ENCODE measurements around the gene SLC47A1.

DNA sequence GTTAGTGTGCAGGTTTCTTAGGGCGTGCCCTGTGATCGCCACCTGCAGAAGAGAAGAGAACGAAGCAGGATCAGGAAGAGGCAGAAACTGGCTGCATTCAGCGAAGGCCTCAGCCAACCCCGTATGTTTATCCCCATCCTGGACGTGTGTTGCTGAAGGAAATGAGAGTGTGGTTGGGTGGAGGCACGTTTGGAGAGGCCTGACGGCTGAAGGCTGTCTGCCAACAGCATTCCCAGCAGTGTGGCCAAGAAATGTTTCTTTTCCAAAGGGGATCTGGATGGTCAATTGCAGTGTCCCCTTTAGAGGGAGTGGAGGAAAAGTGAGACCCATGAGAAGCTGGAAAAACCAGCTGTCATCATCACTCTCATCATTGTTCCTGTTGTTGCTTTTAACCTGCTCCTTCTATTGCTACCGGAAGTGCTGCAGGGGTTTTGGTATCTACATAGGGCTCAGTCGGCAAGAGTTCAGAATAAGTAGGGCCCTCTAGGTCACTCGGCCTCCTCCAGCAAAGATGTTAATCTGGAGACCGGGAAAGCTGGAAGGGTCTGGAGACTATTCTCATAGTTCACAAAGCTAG, 46.5 kb upstream of the SLC47A1 start:
- TF ChIP-seq, protein P1, sequence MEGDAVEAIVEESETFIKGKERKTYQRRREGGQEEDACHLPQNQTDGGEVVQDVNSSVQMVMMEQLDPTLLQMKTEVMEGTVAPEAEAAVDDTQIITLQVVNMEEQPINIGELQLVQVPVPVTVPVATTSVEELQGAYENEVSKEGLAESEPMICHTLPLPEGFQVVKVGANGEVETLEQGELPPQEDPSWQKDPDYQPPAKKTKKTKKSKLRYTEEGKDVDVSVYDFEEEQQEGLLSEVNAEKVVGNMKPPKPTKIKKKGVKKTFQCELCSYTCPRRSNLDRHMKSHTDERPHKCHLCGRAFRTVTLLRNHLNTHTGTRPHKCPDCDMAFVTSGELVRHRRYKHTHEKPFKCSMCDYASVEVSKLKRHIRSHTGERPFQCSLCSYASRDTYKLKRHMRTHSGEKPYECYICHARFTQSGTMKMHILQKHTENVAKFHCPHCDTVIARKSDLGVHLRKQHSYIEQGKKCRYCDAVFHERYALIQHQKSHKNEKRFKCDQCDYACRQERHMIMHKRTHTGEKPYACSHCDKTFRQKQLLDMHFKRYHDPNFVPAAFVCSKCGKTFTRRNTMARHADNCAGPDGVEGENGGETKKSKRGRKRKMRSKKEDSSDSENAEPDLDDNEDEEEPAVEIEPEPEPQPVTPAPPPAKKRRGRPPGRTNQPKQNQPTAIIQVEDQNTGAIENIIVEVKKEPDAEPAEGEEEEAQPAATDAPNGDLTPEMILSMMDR (IDR thresholded peaks at IDR 0.05): no peak
- TF ChIP-seq KDM1A (IDR thresholded peaks at IDR 0.05; ENCODE audit: low read depth) (no peak), NR3C1 (IDR thresholded peaks at IDR 0.05) (no peak), RAD21 (conservative IDR thresholded peaks at IDR 0.05 in 1 of 2, IDR thresholded peaks at IDR 0.05 in 1 of 2) (no peak)
- TF ChIP-seq, protein P2, sequence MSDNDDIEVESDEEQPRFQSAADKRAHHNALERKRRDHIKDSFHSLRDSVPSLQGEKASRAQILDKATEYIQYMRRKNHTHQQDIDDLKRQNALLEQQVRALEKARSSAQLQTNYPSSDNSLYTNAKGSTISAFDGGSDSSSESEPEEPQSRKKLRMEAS (IDR thresholded peaks at IDR 0.05): no peak

All from A549 (cell line).